Measurements from ENCODE around the gene DNM2. TPM values are rescaled to one million over a fixed set of nuclear protein-coding genes. Genes with fewer than 3 reads are reported as not detected.
A peak's percentile ranks its signal among the peaks of the same experiment; 100 is the strongest.

The DNM2 gene
- total RNA-seq, 1 donor from 2014 or later = 184 TPM

DNA sequence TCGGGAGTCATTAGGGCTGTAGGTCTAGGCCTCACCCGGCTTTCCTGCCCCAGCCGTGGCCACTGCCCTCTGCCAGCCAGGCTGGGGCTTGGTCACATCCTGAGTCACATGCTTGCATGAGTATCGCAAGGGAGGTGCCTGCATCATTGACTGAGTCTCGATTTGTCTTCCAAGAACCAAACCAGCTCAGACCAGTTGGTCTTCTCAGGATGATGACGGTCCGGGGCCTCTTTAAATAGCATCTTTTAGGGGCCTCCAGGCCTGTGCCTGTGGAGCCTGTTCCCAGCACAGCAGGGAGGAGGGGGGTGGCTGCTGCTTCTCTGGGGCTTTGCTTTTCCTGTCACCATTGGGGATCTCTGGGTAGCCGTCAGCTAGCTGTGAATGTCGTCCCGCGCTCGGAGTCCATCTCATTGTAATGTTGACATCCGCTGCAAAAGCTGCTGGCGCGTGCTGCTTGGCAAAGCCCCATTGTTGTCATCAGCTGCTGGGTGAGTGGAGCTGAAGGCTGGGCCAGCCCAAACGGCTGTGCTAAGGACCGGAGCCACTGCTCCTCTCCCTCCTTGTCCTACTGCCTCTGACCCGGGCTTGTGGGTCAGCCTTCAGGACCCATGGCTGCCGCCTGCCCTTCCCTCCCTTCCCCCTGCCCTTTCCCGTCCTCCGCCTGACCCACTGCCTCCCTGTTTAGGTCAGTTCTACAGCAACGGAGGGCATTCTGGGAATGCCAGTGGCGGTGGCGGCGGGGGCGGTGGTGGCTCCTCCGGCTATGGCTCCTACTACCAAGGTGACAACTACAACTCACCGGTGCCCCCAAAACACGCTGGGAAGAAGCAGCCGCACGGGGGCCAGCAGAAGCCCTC, 31.0 kb upstream of the DNM2 start:
- H3K4me1 Mint-ChIP-seq (ENCODE audit: unreplicated experiment) = no peaks in the 10 kb centered on the region
- TF ChIP-seq, protein P1, sequence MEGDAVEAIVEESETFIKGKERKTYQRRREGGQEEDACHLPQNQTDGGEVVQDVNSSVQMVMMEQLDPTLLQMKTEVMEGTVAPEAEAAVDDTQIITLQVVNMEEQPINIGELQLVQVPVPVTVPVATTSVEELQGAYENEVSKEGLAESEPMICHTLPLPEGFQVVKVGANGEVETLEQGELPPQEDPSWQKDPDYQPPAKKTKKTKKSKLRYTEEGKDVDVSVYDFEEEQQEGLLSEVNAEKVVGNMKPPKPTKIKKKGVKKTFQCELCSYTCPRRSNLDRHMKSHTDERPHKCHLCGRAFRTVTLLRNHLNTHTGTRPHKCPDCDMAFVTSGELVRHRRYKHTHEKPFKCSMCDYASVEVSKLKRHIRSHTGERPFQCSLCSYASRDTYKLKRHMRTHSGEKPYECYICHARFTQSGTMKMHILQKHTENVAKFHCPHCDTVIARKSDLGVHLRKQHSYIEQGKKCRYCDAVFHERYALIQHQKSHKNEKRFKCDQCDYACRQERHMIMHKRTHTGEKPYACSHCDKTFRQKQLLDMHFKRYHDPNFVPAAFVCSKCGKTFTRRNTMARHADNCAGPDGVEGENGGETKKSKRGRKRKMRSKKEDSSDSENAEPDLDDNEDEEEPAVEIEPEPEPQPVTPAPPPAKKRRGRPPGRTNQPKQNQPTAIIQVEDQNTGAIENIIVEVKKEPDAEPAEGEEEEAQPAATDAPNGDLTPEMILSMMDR (IDR thresholded peaks at IDR 0.05; ENCODE audit: unreplicated experiment) = no peak
- no peak overlapping the region for H3K4me3 Mint-ChIP-seq (ENCODE audit: unreplicated experiment)
- no peak for DNase-seq (ENCODE audit: low spot score)
- H3K27me3 Mint-ChIP-seq (ENCODE audit: unreplicated experiment) = peaks cover 12% of the 10 kb centered on the region
- H3K9me3 Mint-ChIP-seq (ENCODE audit: unreplicated experiment) = no peaks in the 10 kb centered on the region
- no peak overlapping the region for H3K27ac Mint-ChIP-seq (ENCODE audit: unreplicated experiment)
- peaks cover 37% of the 10 kb centered on the region for H3K36me3 Mint-ChIP-seq (ENCODE audit: low read depth, unreplicated experiment)

DNA sequence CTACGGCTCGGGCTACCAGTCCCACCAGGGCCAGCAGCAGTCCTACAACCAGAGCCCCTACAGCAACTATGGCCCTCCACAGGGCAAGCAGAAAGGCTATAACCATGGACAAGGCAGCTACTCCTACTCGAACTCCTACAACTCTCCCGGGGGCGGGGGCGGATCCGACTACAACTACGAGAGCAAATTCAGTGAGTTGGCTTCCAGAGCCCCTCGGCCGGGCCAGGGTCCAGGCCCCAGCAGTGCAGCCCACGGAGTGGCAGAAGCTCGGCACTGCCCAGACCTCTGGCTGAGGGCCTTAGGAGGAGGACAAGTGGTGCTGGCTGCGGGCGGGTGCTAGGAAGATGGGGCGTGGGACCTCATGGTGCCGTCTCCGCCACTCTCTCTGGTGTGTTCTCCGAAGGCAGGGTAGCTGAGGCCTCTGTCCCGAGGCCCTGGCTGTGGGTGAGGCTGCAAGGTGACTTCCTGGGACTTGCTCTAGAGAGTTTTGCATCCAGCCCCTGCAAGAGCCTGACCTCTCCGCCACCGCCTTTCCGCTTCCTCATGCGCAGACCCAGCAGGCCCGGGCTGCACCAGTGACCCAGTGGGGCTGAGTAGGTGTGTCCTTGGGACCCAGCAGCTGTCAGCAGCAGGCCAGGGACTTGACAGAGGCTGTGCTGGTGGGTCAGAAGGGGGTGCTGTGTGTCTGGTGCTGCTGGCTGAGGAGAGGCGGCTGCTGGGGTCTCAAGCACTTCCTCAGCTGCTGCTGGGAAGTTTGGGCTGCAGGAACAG, 30.2 kb upstream of the DNM2 start:
- Mint-ChIP-seq H3K27ac (ENCODE audit: unreplicated experiment) (no peak overlapping the region), H3K27me3 (ENCODE audit: unreplicated experiment) (peaks cover 20% of the 10 kb centered on the region), H3K36me3 (ENCODE audit: low read depth, unreplicated experiment) (peaks cover 43% of the 10 kb centered on the region), H3K4me3 (ENCODE audit: unreplicated experiment) (peak overlapping the region; percentile 47), H3K4me1 (ENCODE audit: unreplicated experiment) (no peaks in the 10 kb centered on the region), H3K9me3 (ENCODE audit: unreplicated experiment) (no peaks in the 10 kb centered on the region)
- DNase-seq (ENCODE audit: low spot score) = no peak
- TF ChIP-seq, protein P1 (IDR thresholded peaks at IDR 0.05; ENCODE audit: unreplicated experiment) = no peak

DNA sequence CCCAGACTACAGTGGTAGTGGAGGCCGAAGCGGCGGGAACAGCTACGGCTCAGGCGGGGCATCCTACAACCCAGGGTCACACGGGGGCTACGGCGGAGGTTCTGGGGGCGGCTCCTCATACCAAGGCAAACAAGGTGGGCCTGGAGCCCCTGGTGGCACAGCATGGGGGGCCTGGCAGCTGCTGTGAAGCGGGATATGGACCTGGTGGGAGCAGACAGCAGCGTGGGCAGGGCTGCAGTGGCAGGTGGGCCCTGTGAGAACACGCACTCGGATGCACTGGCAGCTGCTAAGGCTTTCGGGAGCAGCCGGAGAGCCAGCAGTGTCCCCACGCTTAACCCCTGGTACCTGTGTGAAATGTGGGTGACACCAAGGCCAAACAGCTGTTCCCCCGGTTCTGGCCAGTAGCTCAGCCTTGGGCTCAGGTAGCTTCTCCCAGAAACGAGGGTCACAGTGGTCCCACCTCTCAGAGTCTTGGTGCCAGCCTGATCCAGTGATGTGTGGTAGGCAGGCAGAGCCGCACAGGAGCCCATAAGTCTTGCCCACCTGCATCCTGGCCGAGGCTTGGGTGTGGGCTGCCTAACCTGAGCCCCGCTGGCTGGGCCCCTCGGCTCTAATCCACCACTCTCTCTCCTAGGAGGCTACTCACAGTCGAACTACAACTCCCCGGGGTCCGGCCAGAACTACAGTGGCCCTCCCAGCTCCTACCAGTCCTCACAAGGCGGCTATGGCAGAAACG, 29.2 kb upstream of the DNM2 start:
- Mint-ChIP-seq H3K27ac (ENCODE audit: unreplicated experiment) (no peak overlapping the region), H3K4me3 (ENCODE audit: unreplicated experiment) (no peak overlapping the region), H3K9me3 (ENCODE audit: unreplicated experiment) (no peaks in the 10 kb centered on the region), H3K27me3 (ENCODE audit: unreplicated experiment) (peaks cover 21% of the 10 kb centered on the region), H3K4me1 (ENCODE audit: unreplicated experiment) (no peaks in the 10 kb centered on the region), H3K36me3 (ENCODE audit: low read depth, unreplicated experiment) (peaks cover 44% of the 10 kb centered on the region)
- no peak for DNase-seq (ENCODE audit: low spot score)
- TF ChIP-seq, protein P1 (IDR thresholded peaks at IDR 0.05; ENCODE audit: unreplicated experiment) = no peak

DNA sequence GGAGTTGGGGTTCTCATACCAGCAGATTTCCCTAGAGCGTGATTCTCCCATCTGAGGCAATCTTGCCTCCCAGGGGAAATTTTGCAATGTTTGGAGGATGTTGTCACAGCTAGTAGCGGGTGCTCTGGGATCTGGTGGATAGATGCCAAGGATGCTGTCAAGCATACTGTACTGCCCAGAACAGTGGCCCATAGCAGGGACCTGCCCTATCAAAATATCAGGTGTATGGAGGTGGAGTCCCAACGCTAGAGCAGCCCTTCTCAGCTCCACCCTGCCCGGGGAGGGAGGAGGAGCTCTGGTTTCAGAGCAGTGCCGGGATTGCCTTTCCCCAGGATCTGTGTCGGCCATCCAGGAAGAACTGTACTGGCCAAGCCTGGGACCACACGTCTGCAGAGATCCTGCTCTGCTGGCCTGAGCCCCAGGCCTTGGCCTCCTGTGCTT, 27.5 kb upstream of the DNM2 start:
- Mint-ChIP-seq H3K4me3 (ENCODE audit: unreplicated experiment) (peak overlapping the region; percentile 54), H3K27ac (ENCODE audit: unreplicated experiment) (no peak overlapping the region), H3K4me1 (ENCODE audit: unreplicated experiment) (peaks cover 7% of the 10 kb centered on the region), H3K27me3 (ENCODE audit: unreplicated experiment) (peaks cover 27% of the 10 kb centered on the region), H3K9me3 (ENCODE audit: unreplicated experiment) (no peaks in the 10 kb centered on the region), H3K36me3 (ENCODE audit: low read depth, unreplicated experiment) (peaks cover 30% of the 10 kb centered on the region)
- TF ChIP-seq, protein P1 (IDR thresholded peaks at IDR 0.05; ENCODE audit: unreplicated experiment) = no peak
- DNase-seq (ENCODE audit: low spot score) = no peak
